GM21723 (cell line): ENCODE results near the gene BNC2.

Experiments used
- ATAC-seq: cut with Tn5 transposase; IDR thresholded peaks from one replicate; pipeline ENCODE4 v1.9.1; 2021; ENCODE audit warnings: mild to moderate bottlenecking, moderate library complexity; ENCODE audit not compliant: unreplicated experiment

Gene BNC2

DNA sequence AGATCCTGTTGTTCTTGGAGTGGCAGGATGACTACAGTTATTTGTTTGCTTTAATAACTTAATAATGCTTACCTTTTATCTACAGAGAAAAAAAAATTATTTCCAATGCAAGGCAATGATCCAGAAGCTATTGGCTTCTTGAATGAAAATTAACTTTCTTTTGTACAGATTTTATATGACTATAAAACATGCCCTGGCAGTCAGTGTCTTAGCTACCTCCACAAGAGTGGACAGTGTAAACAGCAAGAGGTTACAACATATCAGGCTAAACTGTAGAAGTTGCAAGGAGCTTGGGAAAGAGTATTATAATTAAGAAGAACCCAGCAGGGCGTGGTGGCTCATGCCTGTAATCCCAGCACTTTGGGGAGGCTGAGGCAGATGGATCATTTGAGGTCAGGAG, 49.1 kb downstream of the BNC2 start:
- ATAC-seq = no peak

- no peak for ATAC-seq
Observed at GRCh38 chr9:16817514-16817913, 53.0 kb downstream of the BNC2 start.

GRCh38 chr9:16817002-16817401, 53.5 kb downstream of the BNC2 start:
- ATAC-seq = no peak

DNA sequence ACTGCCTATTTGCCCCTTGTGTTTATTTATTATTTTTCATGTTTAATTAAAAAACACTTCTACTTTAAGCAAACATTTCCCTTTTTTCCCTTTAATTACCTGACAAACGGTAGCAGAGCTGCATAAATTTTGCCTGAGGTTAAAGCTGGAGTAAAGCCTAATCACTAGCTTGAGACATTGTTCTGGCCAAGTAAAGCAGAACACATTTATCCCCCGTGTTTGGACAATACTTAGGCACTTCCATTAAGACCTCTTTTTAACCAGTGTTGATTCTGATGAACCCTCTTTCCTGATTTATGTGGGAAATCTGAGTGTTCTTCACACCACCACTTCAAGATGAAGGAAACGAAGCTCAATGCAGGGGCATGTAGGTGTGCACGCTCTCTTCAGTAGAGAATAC, 54.5 kb downstream of the BNC2 start:
- ATAC-seq = no peak

DNA sequence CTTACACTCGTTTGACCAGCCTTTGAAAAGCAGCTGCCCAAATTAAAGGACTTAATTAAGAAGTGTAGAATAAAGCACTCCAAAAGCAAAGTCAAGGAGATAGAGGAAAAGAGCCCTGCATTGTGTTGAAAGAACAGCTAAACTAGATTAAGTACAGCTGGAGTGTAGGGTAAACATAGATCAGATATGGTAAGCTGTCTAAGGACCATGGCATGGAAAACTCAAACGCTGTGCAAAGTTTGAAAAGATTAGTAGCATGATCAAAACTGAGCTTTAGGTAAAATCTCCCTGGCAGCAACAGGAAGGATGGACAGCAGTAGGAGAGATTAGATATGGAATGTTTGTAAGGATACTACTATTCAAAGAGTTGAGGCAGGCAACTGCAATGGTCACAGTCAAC, 55.4 kb downstream of the BNC2 start:
- ATAC-seq = no peak

GRCh38 chr9:16813838-16814237, 56.6 kb downstream of the BNC2 start:
- no peak for ATAC-seq

- no peak for ATAC-seq
Observed at GRCh38 chr9:16811987-16812685, 58.3 kb downstream of the BNC2 start.

- ATAC-seq = no peak
Observed at GRCh38 chr9:16809912-16810610, 60.4 kb downstream of the BNC2 start.

DNA sequence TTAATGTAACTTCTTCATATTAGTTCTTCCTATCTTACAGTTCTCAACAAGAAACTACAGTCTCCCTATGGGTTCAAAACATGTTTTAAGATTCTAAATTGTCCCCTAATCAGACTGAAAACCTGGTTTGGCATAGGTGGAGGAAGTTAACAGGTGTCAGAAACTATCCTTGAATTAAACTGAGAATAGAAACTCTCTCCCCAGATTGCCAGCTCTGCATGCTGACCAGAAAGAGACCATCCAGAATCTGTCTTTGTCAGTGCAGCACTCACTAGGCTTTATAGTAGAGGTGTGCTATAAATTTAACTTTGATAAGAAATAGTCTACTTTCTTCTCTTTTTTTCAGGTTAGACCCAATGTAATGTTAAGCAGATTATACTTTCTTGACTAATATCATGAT, 63.8 kb downstream of the BNC2 start:
- ATAC-seq = no peak

DNA sequence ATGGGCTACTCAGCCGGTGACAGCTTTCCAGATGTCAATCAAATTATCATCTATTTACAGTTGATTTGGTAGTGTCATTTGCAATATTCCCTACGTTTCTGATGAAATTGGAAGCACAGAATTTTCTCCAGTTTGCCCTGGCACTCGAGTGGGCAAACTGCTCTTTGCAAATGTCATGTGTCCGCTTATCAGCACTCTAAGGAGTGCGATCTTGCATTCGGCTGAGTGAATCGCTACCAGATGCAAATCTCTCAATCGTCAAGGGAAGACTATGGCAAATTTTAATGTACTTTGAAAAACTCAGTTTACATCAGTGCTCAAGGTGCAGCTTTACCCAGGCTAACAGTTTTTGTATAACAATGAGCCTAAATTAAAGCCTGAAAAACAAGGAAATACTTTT, 66.8 kb downstream of the BNC2 start:
- ATAC-seq = no peak

- ATAC-seq = no peak
Observed at GRCh38 chr9:16801871-16802466, 68.5 kb downstream of the BNC2 start.

DNA sequence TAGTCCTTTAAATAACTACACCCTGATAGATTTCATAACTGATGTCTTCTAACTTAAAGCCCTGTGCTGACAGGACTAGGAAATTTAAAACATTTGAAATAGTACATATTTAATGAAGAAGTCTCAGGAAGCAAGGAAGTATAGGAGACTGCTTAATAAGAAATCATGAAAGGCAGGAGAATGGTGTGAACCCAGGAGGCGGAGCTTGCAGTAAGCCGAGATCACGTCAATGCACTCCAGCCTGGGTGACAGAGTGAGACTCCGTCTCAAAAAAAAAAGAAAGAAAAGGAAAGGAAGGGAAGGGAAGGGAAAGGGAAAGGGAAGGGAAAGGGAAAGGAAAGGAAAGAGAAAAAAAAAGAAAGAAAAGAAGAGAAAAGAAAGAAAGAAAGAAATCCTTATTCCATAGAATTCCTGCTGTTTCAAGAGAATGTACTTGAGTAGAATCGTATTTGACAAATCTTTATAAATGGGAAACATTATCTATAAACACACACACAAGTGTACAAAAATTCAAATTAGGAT, 74.1 kb downstream of the BNC2 start:
- ATAC-seq = no peak

DNA sequence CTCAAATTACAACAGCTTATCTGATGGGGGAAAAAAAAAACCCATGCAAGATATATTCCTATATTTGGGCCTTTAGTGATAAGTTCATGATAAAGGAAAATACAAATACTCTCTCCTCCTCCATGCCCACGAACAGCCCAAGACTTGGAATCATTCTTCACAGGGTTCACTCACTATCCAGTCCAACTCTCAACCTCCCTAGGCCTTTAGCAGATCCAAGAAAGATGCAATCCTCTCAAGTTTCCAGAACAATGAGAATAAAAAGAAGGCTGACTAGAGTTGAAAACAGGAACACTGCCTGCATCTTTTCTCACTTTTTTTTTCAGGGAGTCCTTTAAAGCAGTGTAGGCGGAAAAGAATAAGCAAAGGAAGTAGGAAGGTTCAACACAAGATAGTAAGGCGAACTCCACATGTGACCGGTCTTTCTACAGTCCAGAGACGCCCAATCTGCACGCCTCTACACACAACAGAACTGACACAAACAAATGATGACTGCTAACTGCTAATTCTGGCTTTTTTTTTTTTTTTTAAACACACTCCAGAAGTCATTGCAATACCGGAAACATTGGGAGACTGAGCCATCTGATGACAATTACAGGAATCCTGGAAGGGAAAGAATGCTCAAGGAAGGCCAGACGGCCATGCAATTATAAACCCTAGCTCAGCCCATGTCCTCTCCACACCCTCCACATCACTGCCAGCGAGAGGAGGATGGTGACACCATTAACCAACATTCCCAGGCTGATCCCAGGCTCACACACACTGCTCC, 75.4 kb downstream of the BNC2 start:
- ATAC-seq = no peak

DNA sequence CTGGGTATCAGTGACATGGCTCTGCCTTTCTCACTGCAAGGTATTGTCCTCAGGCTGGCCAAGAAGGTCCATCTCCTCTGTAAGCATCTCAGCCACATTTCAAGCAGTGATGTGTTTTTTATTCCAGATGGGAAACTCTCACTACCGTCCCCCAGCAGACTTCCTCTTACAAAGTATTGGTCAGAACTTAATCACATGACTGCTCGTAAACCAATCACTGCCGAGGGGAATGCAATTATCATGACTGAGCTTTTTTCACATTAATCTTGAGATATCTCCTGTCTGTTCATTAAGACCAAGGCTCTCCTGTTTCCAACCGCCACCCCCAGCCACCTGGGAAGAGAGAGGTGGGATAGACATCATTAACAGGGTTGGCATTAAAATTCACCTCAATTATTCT, 76.4 kb downstream of the BNC2 start:
- ATAC-seq = no peak

GRCh38 chr9:16787724-16788123, 82.7 kb downstream of the BNC2 start:
- ATAC-seq = no peak

- ATAC-seq = no peak
Observed at GRCh38 chr9:16784002-16784401, 86.5 kb downstream of the BNC2 start.

DNA sequence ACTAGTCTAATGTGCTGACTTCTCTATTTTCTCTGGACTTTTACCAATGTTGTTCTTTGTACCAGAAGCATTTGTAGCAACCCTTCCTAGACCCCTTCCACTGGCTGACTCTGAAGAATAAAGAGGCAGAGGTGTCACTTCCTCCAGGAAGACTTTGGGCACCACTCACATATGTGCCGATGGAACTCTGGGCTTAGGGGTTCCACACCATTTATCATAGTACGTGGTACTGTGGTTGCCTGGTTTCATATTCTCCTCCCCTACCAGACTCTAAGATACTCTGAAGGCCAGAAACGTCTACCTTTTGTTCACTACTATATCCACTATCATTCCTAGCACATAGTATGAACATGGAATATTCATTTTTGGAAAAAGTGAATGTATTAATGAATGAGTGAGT, 88.0 kb downstream of the BNC2 start:
- ATAC-seq = no peak

- no peak for ATAC-seq
Observed at GRCh38 chr9:16775330-16775729, 95.1 kb downstream of the BNC2 start.

GRCh38 chr9:16773617-16774016, 96.9 kb downstream of the BNC2 start:
- no peak for ATAC-seq

GRCh38 chr9:16773116-16773515, 97.4 kb downstream of the BNC2 start:
- ATAC-seq = no peak

- no peak for ATAC-seq
Observed at GRCh38 chr9:16771356-16771755, 99.1 kb downstream of the BNC2 start.
